NCI-H82 (cell line): ENCODE measurements around the gene GHR.
A peak's percentile ranks its signal among the peaks of the same experiment; 100 is the strongest.
"Not testable (repeated sequence)": the region's sequence is repeated elsewhere in the genome, so short reads cannot be mapped to it uniquely, and the experiment has no call there.

Source experiments
- DNase-seq: peaks from one replicate; lab custom pipeline; 2025; lab: John Stamatoyannopoulos, UW

GHR gene

GRCh38 chr5:42569953-42570548 is 146.8 kb downstream of the GHR start:
- DNase-seq: no peak

- no peak for DNase-seq
These were observed 148.0 kb downstream of the GHR start for GRCh38 chr5:42570966-42571960.

- DNase-seq: no peak
These were observed 149.1 kb downstream of the GHR start for GRCh38 chr5:42572313-42572712.

- DNase-seq: no peak
These were observed 150.1 kb downstream of the GHR start for GRCh38 chr5:42573386-42573785.

- DNase-seq: not testable (repeated sequence)
These were observed 152.7 kb downstream of the GHR start for GRCh38 chr5:42575914-42576313.

- not testable (repeated sequence) for DNase-seq
These were observed 155.7 kb downstream of the GHR start for GRCh38 chr5:42578901-42579300.

GRCh38 chr5:42579320-42579719 is 156.1 kb downstream of the GHR start:
- no peak for DNase-seq

- DNase-seq: no peak
These were observed 158.6 kb downstream of the GHR start for GRCh38 chr5:42581845-42582244.

- no peak for DNase-seq
These were observed 159.5 kb downstream of the GHR start for GRCh38 chr5:42582723-42583122.

- peak; percentile 53 for DNase-seq
These were observed 160.1 kb downstream of the GHR start for GRCh38 chr5:42583322-42583721.

GRCh38 chr5:42586625-42587024 is 163.4 kb downstream of the GHR start:
- DNase-seq: no peak

- no peak for DNase-seq
These were observed 164.0 kb downstream of the GHR start for GRCh38 chr5:42587096-42587723.

GRCh38 chr5:42590566-42590965 is 167.3 kb downstream of the GHR start:
- DNase-seq: no peak

- no peak for DNase-seq
These were observed 167.8 kb downstream of the GHR start for GRCh38 chr5:42591015-42591414.

- DNase-seq: no peak
These were observed 169.3 kb downstream of the GHR start for GRCh38 chr5:42592401-42593140.

GRCh38 chr5:42593591-42593990 is 170.4 kb downstream of the GHR start:
- no peak for DNase-seq

- peak; percentile 85 for DNase-seq
These were observed 172.4 kb downstream of the GHR start for GRCh38 chr5:42595597-42595996.

GRCh38 chr5:42596817-42597216 is 173.6 kb downstream of the GHR start:
- no peak for DNase-seq

GRCh38 chr5:42597318-42597937 is 174.2 kb downstream of the GHR start:
- DNase-seq: no peak

- DNase-seq: no peak
These were observed 175.1 kb downstream of the GHR start for GRCh38 chr5:42598311-42598710.

GRCh38 chr5:42599106-42599505 is 175.9 kb downstream of the GHR start:
- DNase-seq: no peak

GRCh38 chr5:42600441-42600840 is 177.2 kb downstream of the GHR start:
- DNase-seq: no peak
